ENCODE data around the gene RNF220. TPM values are rescaled to one million over a fixed set of nuclear protein-coding genes. Genes with fewer than 3 reads are reported as not detected.

Gene RNF220
- total RNA-seq (2014; rRNA removed; shearing (Covaris generic)), result 153 and 198 TPM in 2 replicates

GRCh38 chr1:44405031-44405797 is at the start of gene RNF220:
RNF220 (plus strand) TSS chr1:44405255.
- peak; percentile 84 for DNase-seq (ENCODE audit: low read depth)

GRCh38 chr1:44355582-44356305 is 49.3 kb upstream of the RNF220 start:
- peak; percentile 8 for DNase-seq (ENCODE audit: low read depth)

- no peak for DNase-seq (ENCODE audit: low read depth)
Observed at GRCh38 chr1:44357710-44358109, 47.3 kb upstream of the RNF220 start.

GRCh38 chr1:44359234-44359935 is 45.7 kb upstream of the RNF220 start:
- peak; percentile 37 for DNase-seq (ENCODE audit: low read depth)

- DNase-seq (ENCODE audit: low read depth), result no peak
Observed at GRCh38 chr1:44361478-44361877, 43.6 kb upstream of the RNF220 start.

- no peak for DNase-seq (ENCODE audit: low read depth)
Observed at GRCh38 chr1:44366371-44366975, 38.6 kb upstream of the RNF220 start.

GRCh38 chr1:44367944-44368343 is 37.1 kb upstream of the RNF220 start:
- no peak for DNase-seq (ENCODE audit: low read depth)

- no peak for DNase-seq (ENCODE audit: low read depth)
Observed at GRCh38 chr1:44368471-44369151, 36.4 kb upstream of the RNF220 start.

- DNase-seq (ENCODE audit: low read depth), result no peak
Observed at GRCh38 chr1:44371206-44371605, 33.8 kb upstream of the RNF220 start.

- DNase-seq (ENCODE audit: low read depth), result no peak
Observed at GRCh38 chr1:44375547-44375946, 29.5 kb upstream of the RNF220 start.

- peak; percentile 69 for DNase-seq (ENCODE audit: low read depth)
Observed at GRCh38 chr1:44377925-44378784, 26.9 kb upstream of the RNF220 start.

GRCh38 chr1:44380666-44381177 is 24.3 kb upstream of the RNF220 start:
- no peak for DNase-seq (ENCODE audit: low read depth)

GRCh38 chr1:44388551-44388950 is 16.5 kb upstream of the RNF220 start:
- DNase-seq (ENCODE audit: low read depth), result no peak

- no peak for DNase-seq (ENCODE audit: low read depth)
Observed at GRCh38 chr1:44389437-44389836, 15.6 kb upstream of the RNF220 start.

GRCh38 chr1:44390277-44390676 is 14.8 kb upstream of the RNF220 start:
- DNase-seq (ENCODE audit: low read depth), result peak; percentile 83

GRCh38 chr1:44401256-44402228 is 3.5 kb upstream of the RNF220 start:
- DNase-seq (ENCODE audit: low read depth), result no peak

GRCh38 chr1:44405798-44406736 is 1.0 kb downstream of the RNF220 start:
- peak; percentile 66 for DNase-seq (ENCODE audit: low read depth)
